ENCODE data around the gene TJP2. TPM values are rescaled to one million over a fixed set of nuclear protein-coding genes. Genes with fewer than 3 reads are reported as not detected.

Gene TJP2
- total RNA-seq, 1 donor from 2014 or later = 39.6 TPM

GRCh38 chr9:69279084-69279731, 105.1 kb downstream of the TJP2 start:
- H3K27ac Mint-ChIP-seq (ENCODE audit: unreplicated experiment) = no peak overlapping the region
- H3K27me3 Mint-ChIP-seq (ENCODE audit: low read depth, unreplicated experiment) = no peaks in the 10 kb centered on the region
- DNase-seq (ENCODE audit: low read depth) (no peak), FAIRE-seq (no peak)
- Histone ChIP-seq H3K79me2 (ENCODE audit: insufficient read depth, low read length) (no peaks in the 10 kb centered on the region), H4K20me1 (ENCODE audit: insufficient read depth, low read length) (no peaks in the 10 kb centered on the region), H3K9ac (ENCODE audit: low read length) (no peak overlapping the region), H3K27me3 (ENCODE audit: insufficient read depth, low read length) (no peaks in the 10 kb centered on the region), H3K4me1 (ENCODE audit: insufficient read depth, low read length) (no peaks in the 10 kb centered on the region), H3K36me3 (ENCODE audit: insufficient read depth, low read length) (no peaks in the 10 kb centered on the region), H3K4me2 (ENCODE audit: low read length) (no peak overlapping the region), H3K27ac (ENCODE audit: low read depth, low read length) (no peak overlapping the region), H3K9me3 (ENCODE audit: insufficient read depth, low read depth, low read length) (no peaks in the 10 kb centered on the region), H2AFZ (ENCODE audit: low read depth, low read length) (no peak overlapping the region), H3K4me3 (ENCODE audit: insufficient read depth, low read depth, low read length) (no peak overlapping the region)
- TF ChIP-seq, protein P1, sequence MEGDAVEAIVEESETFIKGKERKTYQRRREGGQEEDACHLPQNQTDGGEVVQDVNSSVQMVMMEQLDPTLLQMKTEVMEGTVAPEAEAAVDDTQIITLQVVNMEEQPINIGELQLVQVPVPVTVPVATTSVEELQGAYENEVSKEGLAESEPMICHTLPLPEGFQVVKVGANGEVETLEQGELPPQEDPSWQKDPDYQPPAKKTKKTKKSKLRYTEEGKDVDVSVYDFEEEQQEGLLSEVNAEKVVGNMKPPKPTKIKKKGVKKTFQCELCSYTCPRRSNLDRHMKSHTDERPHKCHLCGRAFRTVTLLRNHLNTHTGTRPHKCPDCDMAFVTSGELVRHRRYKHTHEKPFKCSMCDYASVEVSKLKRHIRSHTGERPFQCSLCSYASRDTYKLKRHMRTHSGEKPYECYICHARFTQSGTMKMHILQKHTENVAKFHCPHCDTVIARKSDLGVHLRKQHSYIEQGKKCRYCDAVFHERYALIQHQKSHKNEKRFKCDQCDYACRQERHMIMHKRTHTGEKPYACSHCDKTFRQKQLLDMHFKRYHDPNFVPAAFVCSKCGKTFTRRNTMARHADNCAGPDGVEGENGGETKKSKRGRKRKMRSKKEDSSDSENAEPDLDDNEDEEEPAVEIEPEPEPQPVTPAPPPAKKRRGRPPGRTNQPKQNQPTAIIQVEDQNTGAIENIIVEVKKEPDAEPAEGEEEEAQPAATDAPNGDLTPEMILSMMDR (IDR thresholded peaks at IDR 0.05; ENCODE audit: insufficient read depth, low read depth, low read length) = no peak
- no peak for TF ChIP-seq EZH2 (IDR thresholded peaks at IDR 0.05; ENCODE audit: insufficient read depth, low read length)
- H3K4me1 Mint-ChIP-seq (ENCODE audit: low read depth, unreplicated experiment) = no peaks in the 10 kb centered on the region
- peaks cover 12% of the 10 kb centered on the region for H3K9me3 Mint-ChIP-seq (ENCODE audit: unreplicated experiment)
- no peak overlapping the region for H3K4me3 Mint-ChIP-seq (ENCODE audit: unreplicated experiment)
- no peaks in the 10 kb centered on the region for H3K36me3 Mint-ChIP-seq (ENCODE audit: low read depth, unreplicated experiment)

- H3K27ac ChIP-seq (ENCODE audit: low read depth, low read length) = no peak overlapping the region
- Mint-ChIP-seq H3K36me3 (ENCODE audit: low read depth, unreplicated experiment) (no peaks in the 10 kb centered on the region), H3K9me3 (ENCODE audit: unreplicated experiment) (peaks cover 12% of the 10 kb centered on the region), H3K4me1 (ENCODE audit: low read depth, unreplicated experiment) (no peaks in the 10 kb centered on the region), H3K27me3 (ENCODE audit: low read depth, unreplicated experiment) (no peaks in the 10 kb centered on the region), H3K27ac (ENCODE audit: unreplicated experiment) (no peak overlapping the region), H3K4me3 (ENCODE audit: unreplicated experiment) (no peak overlapping the region)
- no peak overlapping the region for H3K4me2 ChIP-seq (ENCODE audit: low read length)
- no peak overlapping the region for H3K9ac ChIP-seq (ENCODE audit: low read length)
- no peak overlapping the region for H2AFZ ChIP-seq (ENCODE audit: low read depth, low read length)
- H4K20me1 ChIP-seq (ENCODE audit: insufficient read depth, low read length) = no peaks in the 10 kb centered on the region
- H3K4me3 ChIP-seq (ENCODE audit: insufficient read depth, low read depth, low read length) = no peak overlapping the region
- H3K36me3 ChIP-seq (ENCODE audit: insufficient read depth, low read length) = no peaks in the 10 kb centered on the region
- H3K4me1 ChIP-seq (ENCODE audit: insufficient read depth, low read length) = no peaks in the 10 kb centered on the region
- no peaks in the 10 kb centered on the region for H3K79me2 ChIP-seq (ENCODE audit: insufficient read depth, low read length)
- no peaks in the 10 kb centered on the region for H3K27me3 ChIP-seq (ENCODE audit: insufficient read depth, low read length)
- H3K9me3 ChIP-seq (ENCODE audit: insufficient read depth, low read depth, low read length) = no peaks in the 10 kb centered on the region
- DNase-seq (ENCODE audit: low read depth) (no peak), FAIRE-seq (no peak)
- TF ChIP-seq, protein P1 (IDR thresholded peaks at IDR 0.05; ENCODE audit: insufficient read depth, low read depth, low read length) = no peak
- no peak for TF ChIP-seq EZH2 (IDR thresholded peaks at IDR 0.05; ENCODE audit: insufficient read depth, low read length)
These were observed 105.7 kb downstream of the TJP2 start for GRCh38 chr9:69279733-69280132.

DNA sequence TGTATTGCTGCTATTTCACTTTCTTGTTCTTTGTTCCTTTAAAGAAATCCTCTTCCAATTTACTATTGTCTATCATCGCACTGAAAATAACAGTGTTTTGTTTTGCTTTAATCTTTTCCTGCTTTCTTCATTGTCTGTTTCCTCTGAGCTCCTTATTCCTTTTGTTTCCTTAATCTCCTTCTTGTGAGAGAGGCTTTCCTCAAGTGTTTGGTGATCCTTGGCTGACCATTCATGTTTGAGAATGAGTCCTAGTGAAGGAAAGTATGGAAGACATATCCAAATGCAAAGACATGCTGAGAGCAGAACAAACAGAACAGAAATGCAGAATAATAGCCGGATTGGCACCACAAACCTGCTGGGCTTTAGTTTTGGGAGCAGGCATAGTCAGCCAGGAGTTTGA, 108.9 kb downstream of the TJP2 start:
- Histone ChIP-seq H3K4me2 (ENCODE audit: low read length) (no peak overlapping the region), H3K4me3 (ENCODE audit: insufficient read depth, low read depth, low read length) (no peak overlapping the region)

More for the DNA sequence above, 108.9 kb downstream of the TJP2 start:
- no peak overlapping the region for H3K27ac Mint-ChIP-seq (ENCODE audit: unreplicated experiment)
- H3K4me3 Mint-ChIP-seq (ENCODE audit: unreplicated experiment) = no peak overlapping the region
- Histone ChIP-seq H3K36me3 (ENCODE audit: insufficient read depth, low read length) (no peaks in the 10 kb centered on the region), H3K9me3 (ENCODE audit: insufficient read depth, low read depth, low read length) (no peaks in the 10 kb centered on the region), H3K27me3 (ENCODE audit: insufficient read depth, low read length) (no peaks in the 10 kb centered on the region), H3K79me2 (ENCODE audit: insufficient read depth, low read length) (no peaks in the 10 kb centered on the region), H3K4me1 (ENCODE audit: insufficient read depth, low read length) (no peaks in the 10 kb centered on the region), H2AFZ (ENCODE audit: low read depth, low read length) (no peak overlapping the region), H3K9ac (ENCODE audit: low read length) (no peak overlapping the region), H3K27ac (ENCODE audit: low read depth, low read length) (no peak overlapping the region), H4K20me1 (ENCODE audit: insufficient read depth, low read length) (no peaks in the 10 kb centered on the region)
- H3K4me1 Mint-ChIP-seq (ENCODE audit: low read depth, unreplicated experiment) = no peaks in the 10 kb centered on the region
- peaks cover 8% of the 10 kb centered on the region for H3K9me3 Mint-ChIP-seq (ENCODE audit: unreplicated experiment)
- no peaks in the 10 kb centered on the region for H3K27me3 Mint-ChIP-seq (ENCODE audit: low read depth, unreplicated experiment)
- TF ChIP-seq EZH2 (IDR thresholded peaks at IDR 0.05; ENCODE audit: insufficient read depth, low read length) = no peak
- TF ChIP-seq, protein P1 (IDR thresholded peaks at IDR 0.05; ENCODE audit: insufficient read depth, low read depth, low read length) = no peak
- no peak for FAIRE-seq
- H3K36me3 Mint-ChIP-seq (ENCODE audit: low read depth, unreplicated experiment) = no peaks in the 10 kb centered on the region
- DNase-seq (ENCODE audit: low read depth) = no peak
